ENCODE measurements around the gene HHATL. TPM values are rescaled to one million over a fixed set of nuclear protein-coding genes. Genes with fewer than 3 reads are reported as not detected.
A peak's percentile ranks its signal among the peaks of the same experiment; 100 is the strongest.

The HHATL gene
- total RNA-seq, 4 donors from 2014 or later = 0.62 to 1.3 TPM; not detected in 2

- TF ChIP-seq POLR2A (IDR thresholded peaks at IDR 0.05) = no peak
- TF ChIP-seq CTCF (IDR thresholded peaks at IDR 0.05) = no peak
- H3K27me3 ChIP-seq = no peaks in the 10 kb centered on the region
- H3K36me3 ChIP-seq = no peaks in the 10 kb centered on the region
- H3K4me1 ChIP-seq = peaks cover 0 to 8% of the 10 kb centered on the region in 2 donors
- H3K27ac ChIP-seq = no peak overlapping the region
- H3K9me3 ChIP-seq = no peaks in the 10 kb centered on the region
- no peak for DNase-seq
- H3K4me3 ChIP-seq = no peak overlapping the region
- intact Hi-C loops (cut with DNase I; ENCODE audit: low total_unique reads) = loop anchor here (10.0 kb wide), 1 partner anchor 54 kb away; the partner anchor contains the start of gene NKTR
These were observed 43.7 kb downstream of the HHATL start for GRCh38 chr3:42658771-42659390.

GRCh38 chr3:42658091-42658770 is 44.4 kb downstream of the HHATL start:
- H3K27ac ChIP-seq = no peak overlapping the region
- H3K9me3 ChIP-seq = no peaks in the 10 kb centered on the region
- no peak overlapping the region for H3K4me3 ChIP-seq
- intact Hi-C loops (cut with DNase I; ENCODE audit: low total_unique reads) = loop anchor here (10.0 kb wide), 1 partner anchor 53 kb away; the partner anchor contains the start of gene NKTR
- TF ChIP-seq CTCF (IDR thresholded peaks at IDR 0.05) = no peak
- no peak for TF ChIP-seq POLR2A (IDR thresholded peaks at IDR 0.05)
- no peak for DNase-seq
- no peaks in the 10 kb centered on the region for H3K27me3 ChIP-seq
- no peaks in the 10 kb centered on the region for H3K36me3 ChIP-seq
- H3K4me1 ChIP-seq = peaks cover 0 to 8% of the 10 kb centered on the region in 2 donors

- no peaks in the 10 kb centered on the region for H3K36me3 ChIP-seq
- no peaks in the 10 kb centered on the region for H3K27me3 ChIP-seq
- intact Hi-C loops (cut with DNase I; ENCODE audit: low total_unique reads) = loop anchor here (10.0 kb wide), 1 partner anchor 53 kb away; the partner anchor contains the start of gene NKTR
- TF ChIP-seq CTCF (IDR thresholded peaks at IDR 0.05) (no peak), POLR2A (IDR thresholded peaks at IDR 0.05) (no peak)
- H3K9me3 ChIP-seq = no peaks in the 10 kb centered on the region
- no peak overlapping the region for H3K4me3 ChIP-seq
- H3K4me1 ChIP-seq = peaks cover 0 to 14% of the 10 kb centered on the region in 2 donors
- DNase-seq = no peak
- no peak overlapping the region for H3K27ac ChIP-seq
These were observed 44.9 kb downstream of the HHATL start for GRCh38 chr3:42657675-42658074.

- no peak for DNase-seq
- TF ChIP-seq POLR2A (IDR thresholded peaks at IDR 0.05) (no peak), CTCF (IDR thresholded peaks at IDR 0.05) (no peak)
- Histone ChIP-seq H3K36me3 (no peaks in the 10 kb centered on the region), H3K27ac (peak overlapping the region; percentile 98 to 99), H3K4me3 (no peak overlapping the region), H3K4me1 (peaks cover 0 to 21% of the 10 kb centered on the region in 2 donors), H3K9me3 (no peaks in the 10 kb centered on the region), H3K27me3 (no peaks in the 10 kb centered on the region)
- intact Hi-C loops (cut with DNase I; ENCODE audit: low total_unique reads) = loop anchor here (10.0 kb wide), 1 partner anchor 52 kb away; the partner anchor contains the start of gene NKTR
These were observed 45.7 kb downstream of the HHATL start for GRCh38 chr3:42656680-42657610.

All from uterus (tissue), 4 donors.